ENCODE results near the gene CARD16.
"Not testable (repeated sequence)": the region's sequence is repeated elsewhere in the genome, so short reads cannot be mapped to it uniquely, and the experiment has no call there.

CARD16 gene

DNA sequence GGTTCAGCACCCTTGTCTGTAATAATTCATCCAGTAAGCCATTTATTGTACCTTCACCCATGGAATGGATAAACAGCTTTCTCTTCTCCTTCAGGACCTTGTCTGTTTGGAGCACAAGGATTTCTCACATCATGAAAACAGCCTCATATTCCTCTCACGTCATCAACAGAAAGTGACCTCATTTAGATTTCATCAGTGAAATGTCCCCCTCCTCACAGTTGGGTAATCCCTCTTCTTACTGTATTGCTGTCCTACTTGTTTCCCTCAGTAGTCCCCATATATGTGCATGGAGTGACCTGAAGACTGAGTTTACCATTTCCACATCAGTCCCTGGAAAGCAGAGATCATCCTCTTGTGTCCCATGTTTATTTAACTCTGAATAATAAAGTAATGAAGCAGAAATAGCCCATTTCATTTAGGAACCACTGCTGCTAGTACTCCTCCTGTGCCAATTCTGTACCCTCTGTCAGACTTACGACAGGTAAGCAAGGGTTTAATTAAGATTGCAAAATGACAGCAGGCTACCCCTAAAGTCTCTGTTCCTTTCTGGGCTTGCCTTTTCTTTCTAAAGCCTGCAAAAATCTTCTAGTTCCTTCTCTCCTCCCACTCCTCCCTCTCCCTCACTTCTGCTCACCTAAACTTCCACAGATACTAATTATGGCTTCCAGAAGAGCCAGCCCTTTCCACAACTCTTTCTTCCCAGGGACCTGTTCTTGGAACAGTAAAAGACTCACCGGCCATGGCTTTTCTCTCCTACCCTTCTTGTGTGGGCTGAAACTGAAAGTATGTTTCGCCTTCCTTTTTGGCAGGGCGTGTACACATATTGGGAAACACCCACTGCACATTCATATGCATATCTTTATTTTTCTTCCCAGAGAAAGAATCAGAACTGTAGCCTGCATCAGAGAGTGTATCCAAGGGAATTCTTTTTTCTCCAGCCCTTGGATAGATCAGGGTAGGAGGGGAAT is at the start of gene CARD16:
CARD16 (minus strand) TSS at position 779 of the 968 bp plus-strand sequence; CDS start at position 741, 38 bp downstream.
- peak; percentile 55 for DNase-seq (ENCODE audit: low spot score)

- no peak for DNase-seq (ENCODE audit: low spot score)
Measured at GRCh38 chr11:105092256-105093239, 47.4 kb upstream of the CARD16 start.

DNA sequence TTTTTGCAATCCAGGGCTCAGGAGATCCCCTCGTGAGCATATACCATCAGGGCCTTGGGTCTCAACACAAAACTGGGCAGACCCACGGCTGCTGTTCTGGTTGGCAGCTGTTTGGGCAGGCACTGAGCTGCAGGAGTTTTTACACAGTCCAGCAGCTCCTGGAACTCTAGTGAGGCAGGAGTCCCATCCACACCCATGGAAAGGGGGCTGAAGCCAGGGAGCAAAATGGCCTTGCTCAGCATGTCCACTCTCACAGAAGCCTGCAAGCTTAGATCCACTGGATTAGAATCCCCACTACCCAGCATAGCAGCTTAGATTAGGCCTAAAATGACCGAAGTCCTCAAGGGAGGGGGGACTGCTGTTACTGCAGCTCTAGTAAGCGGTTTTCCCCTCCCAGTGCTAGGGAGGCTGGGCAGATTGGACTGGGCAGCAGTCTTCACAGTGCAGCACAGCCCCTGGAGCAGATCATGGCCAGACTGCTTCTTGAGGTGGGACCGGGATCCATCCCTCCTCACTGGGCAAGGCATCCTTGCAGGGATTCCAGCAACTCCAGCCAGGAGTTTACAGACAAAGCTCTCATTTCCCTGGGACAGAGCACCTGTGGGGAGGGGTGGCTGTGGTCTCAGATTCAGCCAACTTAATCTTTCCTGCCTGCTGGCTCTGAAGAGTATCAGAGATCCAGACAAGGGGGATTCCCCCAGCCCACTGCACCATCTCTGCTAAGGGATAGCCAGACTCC is 36.4 kb upstream of the CARD16 start:
- no peak for DNase-seq (ENCODE audit: low spot score)

DNA sequence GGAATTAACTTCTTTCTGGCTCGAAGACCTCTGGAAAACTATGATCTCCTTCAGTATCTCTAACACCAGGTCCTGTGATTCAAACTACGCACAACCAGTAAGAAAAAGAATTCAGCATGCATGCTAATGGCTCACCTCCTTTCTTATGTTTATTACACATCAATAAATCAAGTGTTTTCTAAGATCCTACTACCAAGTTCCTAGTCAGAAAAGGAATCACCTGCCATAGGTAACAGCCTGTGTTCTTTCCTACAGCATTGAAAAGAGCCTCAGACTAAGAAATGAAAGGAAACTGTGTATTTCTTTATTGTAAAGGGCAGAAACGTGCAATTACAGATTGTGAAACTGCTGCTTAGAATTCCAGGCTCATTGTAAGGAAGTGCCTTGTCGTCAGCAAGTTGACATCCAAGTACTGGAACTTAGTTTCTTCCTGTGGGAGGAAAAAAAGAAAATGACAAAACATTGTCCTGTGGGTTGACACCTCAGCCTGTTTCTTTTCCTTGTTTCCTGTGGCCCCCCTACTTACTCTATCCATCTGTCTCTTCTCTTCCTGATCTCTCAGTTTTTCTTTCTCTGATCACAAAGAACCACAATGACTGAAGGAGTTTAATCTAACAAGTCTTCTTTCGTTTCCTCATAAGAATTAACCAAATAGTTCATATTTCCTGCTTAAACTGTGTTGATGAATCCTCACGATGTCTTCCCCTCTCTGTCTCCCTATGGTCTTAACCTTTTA is 35.2 kb upstream of the CARD16 start:
- not testable (repeated sequence) for DNase-seq (ENCODE audit: low spot score)

DNA sequence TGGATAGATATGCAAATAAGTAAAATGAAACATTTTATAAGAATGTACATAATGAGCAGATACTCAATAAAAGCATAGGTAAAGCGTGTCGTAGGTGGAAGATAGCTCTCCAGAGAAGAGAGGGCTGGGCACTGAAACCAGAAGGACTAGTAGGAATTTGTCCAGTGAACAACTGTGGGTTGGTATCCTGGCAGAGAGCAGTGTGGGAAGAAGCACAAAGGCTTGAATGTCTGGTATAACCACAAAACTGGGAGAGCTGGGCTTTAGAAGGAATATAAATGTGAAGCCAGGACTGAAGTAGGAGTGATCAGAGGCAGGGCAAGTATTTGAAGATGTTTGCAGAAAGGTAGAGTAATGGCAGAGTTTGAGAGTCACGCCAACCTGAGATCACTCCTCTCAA is 33.1 kb upstream of the CARD16 start:
- no peak for DNase-seq (ENCODE audit: low spot score)

DNA sequence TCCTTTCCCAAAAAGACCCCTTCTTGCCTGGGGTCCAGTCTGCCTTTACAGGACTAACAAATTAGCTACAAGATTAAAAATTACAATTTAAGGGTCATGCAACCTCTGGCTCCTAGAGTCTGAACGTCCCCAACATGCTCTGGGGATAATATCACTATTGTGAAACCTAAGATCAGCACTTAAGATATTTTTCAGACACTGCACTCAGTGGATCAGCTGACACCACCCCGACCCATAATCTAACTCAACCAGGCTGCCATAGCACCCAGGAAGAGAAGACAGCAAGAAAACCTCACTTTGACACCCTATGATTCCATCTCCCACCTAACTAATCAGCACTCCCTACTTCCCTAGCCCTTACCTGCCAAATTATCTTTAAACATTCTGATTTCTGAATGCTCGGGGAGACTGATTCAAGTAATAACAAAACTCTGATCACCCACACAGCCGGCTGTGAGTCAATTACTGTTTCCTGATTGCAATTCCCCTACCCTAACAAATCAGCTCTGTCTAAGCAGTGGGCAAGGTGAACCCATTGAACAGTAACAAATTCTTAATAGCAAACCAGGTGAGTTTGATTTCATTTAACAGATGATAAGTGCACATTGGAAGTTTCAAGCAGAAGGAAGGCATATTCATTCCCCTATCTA is 32.1 kb upstream of the CARD16 start:
- DNase-seq (ENCODE audit: low spot score): not testable (repeated sequence)

DNA sequence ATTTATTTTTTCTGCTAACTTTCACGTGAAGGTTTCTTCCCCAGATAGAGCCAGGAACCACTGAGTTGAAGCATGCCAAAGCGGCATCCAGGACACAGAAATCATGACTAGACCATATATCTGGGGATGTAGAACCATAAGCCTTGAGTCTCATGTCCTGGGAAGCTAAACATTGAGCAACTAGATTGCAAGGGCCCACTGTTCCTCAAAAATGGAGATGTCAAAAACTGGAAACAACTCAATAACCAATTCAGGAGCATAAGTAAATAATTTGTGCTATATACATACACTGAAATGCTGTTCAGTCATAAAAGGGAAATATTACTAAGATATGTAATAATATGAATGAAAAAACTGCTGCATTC is 29.0 kb upstream of the CARD16 start:
- no peak for DNase-seq (ENCODE audit: low spot score)

- no peak for DNase-seq (ENCODE audit: low spot score)
Measured at GRCh38 chr11:105073456-105074165, 28.5 kb upstream of the CARD16 start.

- DNase-seq (ENCODE audit: low spot score): not testable (repeated sequence)
Measured at GRCh38 chr11:105072080-105072479, 26.9 kb upstream of the CARD16 start.

GRCh38 chr11:105071089-105071732 is 26.1 kb upstream of the CARD16 start:
- DNase-seq (ENCODE audit: low spot score): peak; percentile 40

- DNase-seq (ENCODE audit: low spot score): peak; percentile 14
Measured at GRCh38 chr11:105070306-105070705, 25.2 kb upstream of the CARD16 start.

DNA sequence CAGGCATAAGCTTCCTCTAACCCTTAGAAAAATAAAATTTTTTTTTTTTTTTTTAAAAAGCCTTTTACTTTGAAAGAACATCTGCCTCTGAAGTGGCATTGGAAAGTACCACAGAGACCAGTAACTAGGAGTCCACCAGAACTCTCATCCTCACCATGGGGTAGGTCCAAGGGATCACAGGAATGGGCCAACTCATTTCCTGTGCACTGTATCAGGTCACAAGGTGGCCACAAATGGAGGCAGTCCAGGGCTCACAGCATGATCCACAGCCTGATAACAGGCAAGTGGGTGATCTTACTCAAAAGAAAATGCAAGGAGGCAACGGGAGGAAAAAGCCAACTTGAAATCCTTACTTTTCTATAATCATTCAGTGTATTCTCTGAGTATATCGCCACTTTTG is 24.6 kb upstream of the CARD16 start:
- not testable (repeated sequence) for DNase-seq (ENCODE audit: low spot score)

- DNase-seq (ENCODE audit: low spot score): not testable (repeated sequence)
Measured at GRCh38 chr11:105063245-105063941, 18.3 kb upstream of the CARD16 start.

- DNase-seq (ENCODE audit: low spot score): no peak
Measured at GRCh38 chr11:105057432-105057831, 12.3 kb upstream of the CARD16 start.

GRCh38 chr11:105056446-105056845 is 11.3 kb upstream of the CARD16 start:
- no peak for DNase-seq (ENCODE audit: low spot score)

DNA sequence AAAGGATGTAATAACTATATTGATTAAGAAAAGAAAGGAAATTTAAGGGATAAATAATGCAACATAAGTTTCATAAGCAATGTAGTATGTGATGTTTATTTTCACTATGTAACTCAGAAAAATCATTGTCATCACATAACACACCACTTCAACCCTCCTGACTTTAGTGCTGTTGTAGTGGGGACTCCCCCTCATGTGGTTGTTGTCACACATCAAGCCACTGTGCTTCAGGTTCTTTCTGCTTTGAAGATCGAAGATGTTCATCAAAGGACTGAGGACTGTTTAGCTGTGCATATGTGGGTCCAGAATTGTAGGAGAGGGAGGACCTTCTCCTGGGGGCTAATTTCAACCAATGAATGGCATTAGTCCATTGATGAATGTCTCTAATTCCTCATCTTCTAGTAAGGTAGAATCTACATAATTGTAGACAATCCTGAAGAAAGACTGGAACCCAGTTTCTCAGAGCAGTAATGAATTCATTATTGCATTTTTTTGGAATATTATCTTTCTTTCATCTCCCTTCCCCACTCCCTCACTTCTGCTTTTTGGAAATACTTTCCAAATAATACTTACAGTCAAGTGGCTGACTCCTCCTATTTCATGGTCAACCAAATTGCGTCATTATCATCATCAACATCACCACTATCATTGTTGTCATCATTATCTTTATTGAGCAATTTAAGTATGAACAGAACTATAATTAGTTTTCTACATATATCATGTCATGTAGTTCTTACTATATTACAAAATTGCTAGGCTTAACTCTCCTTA is 9.8 kb upstream of the CARD16 start:
- no peak for DNase-seq (ENCODE audit: low spot score)

DNA sequence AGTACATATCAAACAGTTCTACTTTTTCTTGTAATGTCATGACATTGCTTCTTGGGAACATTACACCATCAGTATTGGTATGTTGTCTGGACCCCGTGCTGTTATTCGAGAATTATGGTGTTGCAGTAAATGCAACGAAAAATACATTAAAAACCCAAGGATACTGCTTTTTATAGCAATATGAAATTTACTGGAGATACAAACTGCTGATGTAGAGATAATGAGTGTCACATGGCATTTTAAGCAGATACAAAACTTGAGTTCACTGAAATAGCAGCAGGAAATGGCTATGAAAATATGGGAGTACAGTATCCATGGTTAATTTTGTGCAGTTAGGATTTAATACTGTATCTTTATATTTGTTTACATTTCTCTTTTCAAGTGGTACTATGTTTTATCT is 7.4 kb upstream of the CARD16 start:
- no peak for DNase-seq (ENCODE audit: low spot score)

GRCh38 chr11:105051559-105051958 is 6.4 kb upstream of the CARD16 start:
- DNase-seq (ENCODE audit: low spot score): no peak

Data from CD4-positive, alpha-beta T cell treated with Interleukin-6 at 100 ng/mL for 8 hours (primary cell).